GM12873 (cell line): ENCODE measurements around the gene ST14.

ENCODE experiments used
- TF ChIP-seq, protein P1 (sequence below): IDR thresholded peaks from 2 replicates; pipeline ENCODE4 v1.5.1; 2012; ENCODE audit warnings: low read depth, mild to moderate bottlenecking, moderate library complexity, low read length, control low read depth; ENCODE audit not compliant: insufficient read depth; ENCODE audit errors: missing control alignments

ST14 gene

DNA sequence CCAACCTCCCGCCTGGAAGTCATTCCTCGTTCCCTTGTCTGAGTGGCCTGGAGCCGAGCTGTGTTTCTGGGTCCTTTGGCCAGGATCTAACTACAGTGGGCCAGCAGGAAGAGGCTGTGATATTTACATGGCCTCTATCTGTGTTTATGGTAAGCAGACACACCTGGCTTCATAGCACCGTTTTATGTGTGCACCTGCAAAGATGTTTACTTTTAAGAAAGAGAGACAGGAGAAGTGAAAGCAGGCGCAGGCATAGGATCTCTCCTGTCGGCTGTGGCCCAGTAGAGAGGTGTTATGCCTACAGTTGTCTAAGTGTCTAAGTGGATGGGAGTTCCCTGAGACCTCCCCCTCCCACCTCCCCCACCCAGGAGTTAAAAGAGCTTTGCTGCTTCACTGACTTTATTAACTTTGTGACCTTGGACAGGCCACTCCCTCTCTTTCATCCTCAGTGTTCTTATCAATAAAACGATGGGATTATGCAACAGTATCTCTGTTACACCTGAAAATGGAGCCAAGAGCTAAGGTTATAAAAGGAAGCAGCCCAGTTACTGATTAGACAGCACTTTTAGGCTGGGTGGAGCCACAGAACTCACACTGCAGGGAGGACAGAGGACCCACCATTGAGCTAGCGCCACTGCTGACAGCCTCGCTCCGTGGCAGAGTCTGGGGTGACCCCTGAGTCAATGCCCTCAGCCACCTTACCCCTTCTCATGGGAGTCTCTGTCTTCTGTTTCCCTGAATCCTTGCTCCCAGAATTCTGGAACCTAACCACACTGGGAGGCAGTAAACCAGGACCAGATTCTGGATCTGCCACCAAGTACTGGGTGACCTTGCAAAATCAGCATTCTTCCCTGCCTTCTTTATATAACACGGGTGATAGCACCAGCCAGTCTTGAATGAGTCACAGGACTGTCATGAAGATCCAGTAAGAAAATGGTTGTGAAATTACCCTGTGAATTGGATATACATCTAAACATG lies 22.0 kb downstream of the ST14 start:
- TF ChIP-seq, protein P1, sequence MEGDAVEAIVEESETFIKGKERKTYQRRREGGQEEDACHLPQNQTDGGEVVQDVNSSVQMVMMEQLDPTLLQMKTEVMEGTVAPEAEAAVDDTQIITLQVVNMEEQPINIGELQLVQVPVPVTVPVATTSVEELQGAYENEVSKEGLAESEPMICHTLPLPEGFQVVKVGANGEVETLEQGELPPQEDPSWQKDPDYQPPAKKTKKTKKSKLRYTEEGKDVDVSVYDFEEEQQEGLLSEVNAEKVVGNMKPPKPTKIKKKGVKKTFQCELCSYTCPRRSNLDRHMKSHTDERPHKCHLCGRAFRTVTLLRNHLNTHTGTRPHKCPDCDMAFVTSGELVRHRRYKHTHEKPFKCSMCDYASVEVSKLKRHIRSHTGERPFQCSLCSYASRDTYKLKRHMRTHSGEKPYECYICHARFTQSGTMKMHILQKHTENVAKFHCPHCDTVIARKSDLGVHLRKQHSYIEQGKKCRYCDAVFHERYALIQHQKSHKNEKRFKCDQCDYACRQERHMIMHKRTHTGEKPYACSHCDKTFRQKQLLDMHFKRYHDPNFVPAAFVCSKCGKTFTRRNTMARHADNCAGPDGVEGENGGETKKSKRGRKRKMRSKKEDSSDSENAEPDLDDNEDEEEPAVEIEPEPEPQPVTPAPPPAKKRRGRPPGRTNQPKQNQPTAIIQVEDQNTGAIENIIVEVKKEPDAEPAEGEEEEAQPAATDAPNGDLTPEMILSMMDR = no peak

- TF ChIP-seq, protein P1 = no peak
Measured at GRCh38 chr11:130183878-130184610, 24.5 kb downstream of the ST14 start.

DNA sequence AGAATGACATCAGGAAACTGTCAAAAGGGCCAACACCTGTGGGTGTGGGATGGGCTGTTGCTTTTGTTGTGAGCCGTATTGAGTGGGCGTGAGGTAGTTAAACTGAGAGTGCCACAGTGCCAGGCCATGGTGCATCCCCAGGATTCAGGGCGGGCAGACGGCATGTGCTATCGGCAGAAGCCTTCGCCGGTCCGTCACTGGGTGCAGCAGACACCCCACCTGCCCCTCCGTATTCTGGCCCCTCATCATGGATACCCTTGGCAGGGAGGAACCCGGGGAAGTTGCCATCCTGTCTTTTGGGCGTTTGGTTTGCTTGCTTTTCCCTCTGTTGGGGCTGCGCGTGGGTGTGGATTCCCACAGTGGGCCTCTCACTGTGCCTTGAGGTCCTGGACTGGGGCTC lies 27.5 kb downstream of the ST14 start:
- TF ChIP-seq, protein P1 = no peak

DNA sequence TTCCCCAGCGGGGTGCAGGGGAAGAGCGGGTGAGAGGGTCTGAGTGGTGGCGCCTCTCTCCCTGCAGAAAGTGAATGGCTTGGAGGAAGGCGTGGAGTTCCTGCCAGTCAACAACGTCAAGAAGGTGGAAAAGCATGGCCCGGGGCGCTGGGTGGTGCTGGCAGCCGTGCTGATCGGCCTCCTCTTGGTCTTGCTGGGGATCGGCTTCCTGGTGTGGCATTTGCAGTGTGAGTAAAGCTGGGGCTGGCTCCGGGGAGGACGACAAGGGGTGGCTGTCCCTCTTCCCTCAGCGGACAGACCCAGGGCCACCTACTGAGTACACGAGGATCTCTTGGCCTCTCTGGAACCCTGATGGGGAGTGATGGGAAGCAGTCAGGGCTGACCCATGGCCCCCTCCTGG lies 28.5 kb downstream of the ST14 start:
- TF ChIP-seq, protein P1 = no peak

GRCh38 chr11:130188585-130189347 lies 29.2 kb downstream of the ST14 start:
- TF ChIP-seq, protein P1 = no peak

GRCh38 chr11:130189492-130190210 lies 30.1 kb downstream of the ST14 start:
- TF ChIP-seq, protein P1 = no peak
